Heart left ventricle (tissue), 16 donors: ENCODE measurements around the gene ADGRL3. TPM values are rescaled to one million over a fixed set of nuclear protein-coding genes. Genes with fewer than 3 reads are reported as not detected.

Experiments used
- ATAC-seq, 4 donors: fragments of 200-7000 bp; cut with Tn5 transposase; one replicate each; pipeline ENCODE4 v1.9.1; 2020 to 2022; ENCODE audit warnings: moderate library complexity in 4 of 4, mild to moderate bottlenecking in 3 of 4, moderate number of reproducible peaks in 1 of 4
- DNase-seq, 5 donors: peaks; one replicate each; pipeline ENCODE4 v3.0.0-alpha.2; 2020
- H3K27ac ChIP-seq, 12 donors: fragments of 200-600 bp; sonication (generic) in 4 of 12; one replicate each; pipeline versions ENCODE4 v1.5.0 to v1.8.0; 2016 to 2022; ENCODE audit warnings: mild to moderate bottlenecking in 2 of 12
- H3K27me3 ChIP-seq, 9 donors: fragments of 200-600 bp; sonication (generic) in 2 of 9; one replicate each; pipeline versions ENCODE4 v1.5.1 to v1.8.0; 2016 to 2022; ENCODE audit warnings: mild to moderate bottlenecking in 3 of 9
- H3K36me3 ChIP-seq, 9 donors: fragments of 200-600 bp; sonication (generic) in 2 of 9; one replicate each; pipeline versions ENCODE4 v1.5.0 to v1.8.0; 2018 to 2022; ENCODE audit warnings: mild to moderate bottlenecking in 2 of 9
- H3K4me1 ChIP-seq, 12 donors: fragments of 200-600 bp; sonication (generic) in 4 of 12; one replicate each; pipeline versions ENCODE4 v1.5.0 to v1.8.0; 2016 to 2022; ENCODE audit warnings: mild to moderate bottlenecking in 3 of 12
- H3K4me3 ChIP-seq, 12 donors: fragments of 200-600 bp; sonication (generic) in 4 of 12; one replicate each; pipeline versions ENCODE4 v1.5.0 to v1.8.0; 2017 to 2022; ENCODE audit warnings: mild to moderate bottlenecking in 9 of 12, moderate library complexity in 4 of 12
- H3K9me3 ChIP-seq, 12 donors: fragments of 200-600 bp; sonication (generic) in 4 of 12; one replicate each; pipeline versions ENCODE4 v1.5.0 to v1.8.0; 2016 to 2022; ENCODE audit warnings: mild to moderate bottlenecking in 1 of 12
- POLR2A ChIP-seq, 2 donors: fragments of 450-650 bp; IDR thresholded peaks; one replicate each; pipeline ENCODE4 v1.6.1; 2017; ENCODE audit warnings: antibody characterized with exemption in 2 of 2, mild to moderate bottlenecking in 2 of 2, moderate library complexity in 2 of 2
- WGBS, 4 donors: extraction: QIAGEN DNeasy Blood & Tissue Kit in 2 of 4; methylation state at CpG; one replicate each; pipeline versions ENCODE4 v1.1.5 to v1.1.7; 2013 to 2018; 5-methylcytosine and 5-hydroxymethylcytosine counted together
- intact Hi-C, 10 donors: fragments of 100-400 bp; cut with DNase I; formaldehyde crosslinking; loops; one replicate each; pipeline versions ENCODE4 v1.11.1 to v1.14.2; 2022
- polyA plus RNA-seq, 2 donors: library from polyadenylated mRNA; stranded (reverse); fragments of 200-250 nt; gene quantifications; one replicate each; pipeline ENCODE4 v1.2.3, GENCODE V29; 2013
- total RNA-seq, 9 donors: library from RNA; depleted of rRNA in 2 of 9; stranded (reverse); fragments of >200 nt in 2 of 9; fragmentation: NEBNext Ultra II Directional in 3 of 9; extraction: Animal tissue kit (Norgen Biotek cat#: 25700) in 3 of 9; gene quantifications; one replicate each; pipeline versions ENCODE4 v1.1.0 to v1.2.4, GENCODE V29; 2016 to 2023
- TF ChIP-seq, protein P1 (sequence below), 12 donors: fragments of 200-600 bp; sonication (generic) in 4 of 12; IDR thresholded peaks; one replicate each; pipeline versions ENCODE4 v1.5.0 to v1.8.0; 2018 to 2022; ENCODE audit warnings: antibody characterized with exemption in 12 of 12, mild to moderate bottlenecking in 5 of 12
- donor health status: ischemic (EF 13 %, LVEDD 7.1; RV severe dilation, severe dysfunction).
- donor health status: healthy with polysubstance abuse.
- donor health status: DM: no; HTN: yes; CAD: no.
- donor health status: DM: no; HTN: no; CAD: no.
- donor health status: ischemic (EF 25% LVEDD 6.9; RV normal size, moderate dysfunction).
- donor health status: ischemic (EF 25% LVEDD 5.7; RV mildly dilated, moderate dysfunction).
- donor health status: healthy.
- donor health status: DM: yes; HTN: yes; CAD: no.
- donor health status: ischemic (EF 35%, LVEDD 5.7; RV mildly dilated, moderate dysfunction).
- donor health status: nonischemic (EF 11% LVEDD 7.7; RV severe dilation, severe dysfunction).
- donor health status: DM: yes; HTN: yes; CAD: no.
- donor health status: PGD.
- donor health status: ischemic (EF 29% LVEDD 5.4; RV normal size, mild dysfunction).
- donor health status: nonischemic (EF 23%, LVEDD 6.1; RV moderate dilation, normal function).

Gene ADGRL3
- total and polyA plus RNA-seq, 11 donors: 0.84 to 24.4 (median 7.6) TPM

DNA sequence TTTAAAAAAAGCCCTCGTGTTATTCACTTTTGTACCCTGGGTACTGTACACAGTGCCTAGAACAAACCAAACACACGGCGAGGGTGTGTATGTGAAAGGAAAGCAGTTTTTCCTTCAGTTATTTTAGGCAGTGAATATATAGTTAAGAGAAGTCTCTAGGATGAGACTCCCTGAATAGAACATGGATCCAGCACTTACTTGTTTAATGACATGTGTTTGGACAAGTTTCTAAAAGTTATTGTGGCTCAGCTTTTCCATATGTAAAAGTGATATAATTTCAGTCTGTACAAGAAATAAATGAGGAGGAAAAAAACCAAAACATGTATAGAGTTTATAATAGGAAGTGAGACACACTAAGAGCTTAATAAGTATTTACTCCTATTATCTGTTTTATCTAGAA lies 273.2 kb downstream of the ADGRL3 start:
- Histone ChIP-seq H3K4me3 (no peak overlapping the region), H3K36me3 (no peaks in the 10 kb centered on the region), H3K27me3 (no peaks in the 10 kb centered on the region), H3K4me1 (no peaks in the 10 kb centered on the region), H3K27ac (no peak overlapping the region), H3K9me3 (no peaks in the 10 kb centered on the region)
- intact Hi-C loops: loop anchor here in 1 of 10 donors (5.0 kb wide), 1 partner anchor 566 kb away; no protein-coding TSS in a partner anchor
- DNase-seq (no peak), ATAC-seq (no peak)
- WGBS, 4 donors: 76 to 83% (median 78%) methylated on average over 3 of the region's 3 CpGs
- TF ChIP-seq POLR2A (IDR thresholded peaks at IDR 0.05): no peak
- TF ChIP-seq, protein P1, sequence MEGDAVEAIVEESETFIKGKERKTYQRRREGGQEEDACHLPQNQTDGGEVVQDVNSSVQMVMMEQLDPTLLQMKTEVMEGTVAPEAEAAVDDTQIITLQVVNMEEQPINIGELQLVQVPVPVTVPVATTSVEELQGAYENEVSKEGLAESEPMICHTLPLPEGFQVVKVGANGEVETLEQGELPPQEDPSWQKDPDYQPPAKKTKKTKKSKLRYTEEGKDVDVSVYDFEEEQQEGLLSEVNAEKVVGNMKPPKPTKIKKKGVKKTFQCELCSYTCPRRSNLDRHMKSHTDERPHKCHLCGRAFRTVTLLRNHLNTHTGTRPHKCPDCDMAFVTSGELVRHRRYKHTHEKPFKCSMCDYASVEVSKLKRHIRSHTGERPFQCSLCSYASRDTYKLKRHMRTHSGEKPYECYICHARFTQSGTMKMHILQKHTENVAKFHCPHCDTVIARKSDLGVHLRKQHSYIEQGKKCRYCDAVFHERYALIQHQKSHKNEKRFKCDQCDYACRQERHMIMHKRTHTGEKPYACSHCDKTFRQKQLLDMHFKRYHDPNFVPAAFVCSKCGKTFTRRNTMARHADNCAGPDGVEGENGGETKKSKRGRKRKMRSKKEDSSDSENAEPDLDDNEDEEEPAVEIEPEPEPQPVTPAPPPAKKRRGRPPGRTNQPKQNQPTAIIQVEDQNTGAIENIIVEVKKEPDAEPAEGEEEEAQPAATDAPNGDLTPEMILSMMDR (IDR thresholded peaks at IDR 0.05): no peak

DNA sequence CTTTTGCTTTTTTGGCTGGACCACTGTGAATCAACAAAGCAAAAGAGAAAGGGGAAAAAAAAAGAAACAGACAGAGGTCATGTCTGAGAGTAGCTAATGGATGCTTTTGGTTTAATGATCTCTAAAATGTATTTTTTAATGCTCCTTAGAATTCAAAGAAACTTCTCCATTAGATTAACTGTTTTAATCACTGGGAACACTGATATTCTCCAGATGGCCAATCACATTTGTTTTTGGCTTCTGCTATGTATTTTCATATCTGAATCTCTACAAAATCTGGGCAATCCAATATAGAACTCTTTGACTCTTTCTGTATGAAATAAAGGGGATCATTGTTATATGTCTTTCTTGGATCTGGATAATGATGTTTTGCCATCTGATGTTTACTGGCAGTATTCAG lies 278.2 kb downstream of the ADGRL3 start:
- Histone ChIP-seq H3K4me3 (no peak overlapping the region), H3K4me1 (no peaks in the 10 kb centered on the region), H3K27ac (no peak overlapping the region), H3K9me3 (no peaks in the 10 kb centered on the region), H3K27me3 (no peaks in the 10 kb centered on the region), H3K36me3 (no peaks in the 10 kb centered on the region)
- intact Hi-C loops: no loop called here
- no peak for TF ChIP-seq POLR2A (IDR thresholded peaks at IDR 0.05)
- TF ChIP-seq, protein P1 (IDR thresholded peaks at IDR 0.05): no peak
- ATAC-seq: no peak
- no peak for DNase-seq

GRCh38 chr4:61485056-61485455 lies 284.9 kb downstream of the ADGRL3 start:
- DNase-seq (no peak), ATAC-seq (no peak)
- Histone ChIP-seq H3K4me1 (no peaks in the 10 kb centered on the region), H3K36me3 (no peaks in the 10 kb centered on the region), H3K4me3 (no peak overlapping the region), H3K27me3 (no peaks in the 10 kb centered on the region), H3K27ac (no peak overlapping the region), H3K9me3 (no peaks in the 10 kb centered on the region)
- 89 to 94% (median 92%) methylated on average over 3 of the region's 3 CpGs for WGBS, 4 donors
- intact Hi-C loops: no loop called here
- TF ChIP-seq, protein P1 (IDR thresholded peaks at IDR 0.05): no peak
- TF ChIP-seq POLR2A (IDR thresholded peaks at IDR 0.05): no peak

DNA sequence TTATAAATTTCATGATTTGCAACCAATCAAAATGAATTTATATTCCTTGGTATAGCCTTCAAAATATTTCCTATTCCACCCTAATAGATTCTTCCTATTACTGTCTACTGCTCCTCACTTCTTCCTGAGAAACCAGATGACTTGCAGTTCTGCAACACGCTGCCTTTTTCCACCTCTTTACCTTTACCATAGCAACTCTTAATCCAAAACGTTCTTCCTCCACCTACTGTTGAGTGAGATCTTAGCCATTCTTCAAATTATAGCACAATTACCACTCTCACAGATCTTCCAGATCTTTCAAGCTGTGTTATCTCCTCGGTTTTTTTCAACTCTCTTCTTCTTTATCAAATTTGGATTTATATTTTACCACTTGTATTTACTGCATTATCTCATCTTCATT lies 289.8 kb downstream of the ADGRL3 start:
- no peak for ATAC-seq
- TF ChIP-seq, protein P1 (IDR thresholded peaks at IDR 0.05): no peak
- TF ChIP-seq POLR2A (IDR thresholded peaks at IDR 0.05): no peak
- Histone ChIP-seq H3K4me1 (no peaks in the 10 kb centered on the region), H3K9me3 (no peaks in the 10 kb centered on the region), H3K4me3 (no peak overlapping the region), H3K27ac (no peak overlapping the region), H3K27me3 (no peaks in the 10 kb centered on the region), H3K36me3 (no peaks in the 10 kb centered on the region)
- WGBS, 4 donors: 32 to 74% (median 71%) methylated on average over 3 of the region's 3 CpGs
- intact Hi-C loops: no loop called here
- DNase-seq: no peak
